M059J (cell line): ENCODE measurements around the gene TPRG1L. TPM values are rescaled to one million over a fixed set of nuclear protein-coding genes. Genes with fewer than 3 reads are reported as not detected.

Source experiments
- DNase-seq: peaks from one replicate; pipeline ENCODE4 v3.0.0-alpha.2; 2012; ENCODE audit warnings: low read depth
- total RNA-seq: library from RNA; depleted of rRNA; stranded (reverse); fragments of >200 nt; shearing (Covaris generic); gene quantifications from 2 replicates; pipeline ENCODE4 v1.2.3, GENCODE V29; 2014

Gene TPRG1L
- total RNA-seq, 1 experiment from 2014 or later, result 16.0 TPM

DNA sequence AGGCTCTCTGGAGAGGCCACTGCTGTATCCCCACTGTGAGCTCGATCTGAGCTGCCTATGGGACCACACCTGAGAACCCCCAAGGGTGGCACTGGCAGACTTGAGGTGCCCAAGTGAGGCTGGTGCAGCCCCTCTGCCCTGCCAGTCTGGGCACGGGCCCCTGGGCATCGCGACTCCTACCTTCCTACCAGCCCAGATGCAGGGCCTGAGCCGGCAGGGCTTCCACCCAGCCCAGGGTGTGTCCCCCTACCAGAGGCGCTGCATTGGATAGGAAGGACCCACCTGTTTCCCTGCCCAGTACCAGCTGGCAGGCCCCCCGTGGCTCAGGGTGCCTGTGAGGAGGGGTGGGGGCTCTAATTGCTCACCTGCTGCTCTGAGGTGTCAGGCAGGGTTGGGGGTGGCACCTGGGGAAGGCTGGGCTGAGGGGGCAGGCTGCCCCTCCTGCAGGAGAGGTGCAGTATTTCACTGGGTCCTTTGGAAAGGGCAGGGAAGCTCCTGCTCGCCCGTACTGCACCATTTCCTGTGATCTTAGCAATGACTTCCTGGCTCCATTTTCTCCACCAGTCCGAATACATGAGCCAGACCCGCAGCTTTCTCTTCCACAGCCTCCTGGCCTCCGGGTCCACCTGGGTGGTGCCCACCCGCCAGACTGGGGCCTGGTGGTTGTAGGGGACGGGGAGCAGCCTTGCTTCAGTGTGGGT is 39.3 kb downstream of the TPRG1L start:
- DNase-seq, result no peak

DNA sequence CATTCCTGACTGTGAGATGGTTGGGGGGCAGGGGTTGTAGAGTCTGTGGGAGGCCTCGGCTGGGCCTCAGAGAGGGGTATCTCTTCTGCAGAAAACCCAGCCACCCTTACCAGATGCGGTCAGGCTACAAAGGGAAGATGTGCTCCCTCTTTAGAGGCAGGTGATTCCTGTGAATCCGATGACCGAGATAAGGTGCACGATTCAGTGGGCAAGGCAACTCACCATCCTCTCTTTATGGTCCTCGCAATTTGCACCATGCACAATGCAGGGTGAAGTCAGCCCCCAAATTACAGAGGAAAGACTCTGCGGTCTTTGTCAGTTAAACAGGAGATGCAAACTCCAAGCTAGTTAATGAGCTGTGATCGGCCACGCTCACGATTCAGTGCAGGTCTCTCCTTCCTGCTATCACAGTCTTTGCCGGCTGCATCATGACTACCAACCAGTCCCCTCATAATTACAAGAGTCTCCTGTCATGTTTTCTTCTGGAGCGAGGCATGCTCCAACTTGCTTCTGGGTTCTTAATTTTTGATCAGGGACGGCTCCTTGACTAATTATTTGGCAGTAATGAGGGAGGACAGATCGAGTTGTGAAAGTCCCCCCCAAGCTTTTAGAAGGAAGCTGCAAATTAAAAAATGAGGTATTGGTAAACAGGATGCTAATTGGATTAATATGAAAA is 40.0 kb downstream of the TPRG1L start:
- no peak for DNase-seq

DNA sequence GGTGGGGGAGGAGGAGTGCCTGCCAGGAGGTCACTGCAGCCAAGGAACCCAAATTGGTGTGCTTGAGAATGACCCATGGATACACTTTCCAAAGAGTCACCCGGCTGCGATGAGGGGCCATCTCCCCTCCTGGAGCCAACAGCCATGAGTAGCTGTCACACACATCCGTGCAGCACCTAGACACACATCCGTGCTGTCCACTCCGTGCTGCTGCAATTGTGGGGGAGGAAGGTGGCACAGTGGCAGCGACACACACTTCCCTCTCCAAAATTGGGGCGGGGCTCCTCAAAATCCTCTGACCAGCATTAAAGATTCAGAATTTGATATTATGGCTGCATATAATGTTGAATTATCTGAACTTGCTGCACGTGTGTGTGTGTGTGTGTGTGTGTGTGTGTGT is 43.3 kb downstream of the TPRG1L start:
- DNase-seq, result no peak

DNA sequence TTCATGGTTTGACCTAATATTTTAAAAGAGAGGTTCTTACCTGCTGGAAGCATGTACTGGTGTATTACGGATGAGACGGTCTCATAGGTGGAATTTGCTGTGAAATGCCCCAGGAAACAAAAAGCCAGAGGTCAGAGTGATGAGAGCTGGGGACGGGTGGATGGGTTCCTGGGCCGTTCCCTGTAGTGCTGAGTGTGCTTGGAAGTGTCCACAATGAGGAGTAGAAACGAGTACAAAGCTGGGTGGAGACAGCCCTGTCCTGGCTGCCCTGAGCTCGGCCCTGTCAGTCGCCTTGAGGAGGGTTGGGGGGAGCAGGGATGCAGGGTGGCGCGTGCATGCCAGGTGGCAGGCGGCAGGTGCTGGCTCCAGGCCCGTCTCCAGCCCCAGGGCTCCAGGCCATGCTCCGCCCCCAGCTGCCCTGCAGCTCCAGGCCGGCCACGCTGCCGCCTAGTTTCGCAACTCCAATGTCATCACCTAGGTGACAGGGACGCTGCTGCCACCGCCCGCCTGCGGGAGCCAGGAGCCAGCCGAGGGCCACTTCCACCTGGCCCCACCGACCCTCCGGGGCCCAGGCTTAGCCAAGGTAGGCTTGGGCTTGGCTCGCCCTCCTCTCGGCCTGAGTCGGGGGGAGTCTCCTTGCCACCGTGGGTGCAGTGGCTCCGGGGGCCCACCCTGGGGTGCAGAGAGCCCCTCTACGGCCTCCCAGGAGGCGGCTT is 43.9 kb downstream of the TPRG1L start:
- DNase-seq, result peak; percentile 68

DNA sequence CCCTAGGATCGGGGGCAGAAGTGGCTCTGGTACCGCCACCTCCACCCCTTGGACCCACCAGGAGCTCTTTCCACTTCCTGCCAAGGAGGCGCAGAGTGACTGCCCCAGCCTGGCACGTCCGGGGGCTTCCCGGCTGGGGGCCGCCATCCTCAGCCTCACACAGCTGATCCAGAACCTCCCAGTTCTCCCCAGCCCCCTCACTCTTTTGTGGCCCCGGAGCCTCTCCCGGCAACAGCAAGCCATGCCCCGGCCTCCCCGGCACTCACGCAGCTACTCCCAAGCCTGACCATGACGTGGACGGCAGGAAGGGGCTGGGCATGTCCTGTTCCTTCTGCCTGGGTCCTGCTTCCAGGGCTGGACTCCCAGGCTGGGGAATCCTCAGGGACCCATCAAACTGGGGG is 44.6 kb downstream of the TPRG1L start:
- DNase-seq, result no peak

DNA sequence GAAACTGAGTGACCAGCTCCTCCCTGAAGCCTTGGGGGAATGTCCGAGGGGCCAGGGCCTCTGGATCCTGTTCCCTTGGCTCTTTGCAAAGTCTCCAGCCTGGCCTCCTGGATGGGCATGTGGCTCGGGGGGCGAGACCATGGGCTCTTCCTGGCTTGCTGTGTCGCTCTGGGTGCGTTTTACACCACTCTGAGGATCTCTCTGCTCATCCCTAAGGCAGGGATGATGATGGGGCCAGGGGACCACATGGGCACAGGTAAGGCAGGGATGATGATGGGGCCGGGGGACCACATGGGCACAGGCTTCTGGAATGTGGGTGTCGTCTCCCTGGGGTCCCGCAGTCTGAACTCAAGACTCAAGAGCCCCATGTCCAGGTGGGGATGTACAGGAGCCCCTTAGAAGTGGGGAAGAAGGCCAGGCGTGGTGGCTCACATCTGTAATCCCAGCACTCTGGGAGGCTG is 45.2 kb downstream of the TPRG1L start:
- no peak for DNase-seq

DNA sequence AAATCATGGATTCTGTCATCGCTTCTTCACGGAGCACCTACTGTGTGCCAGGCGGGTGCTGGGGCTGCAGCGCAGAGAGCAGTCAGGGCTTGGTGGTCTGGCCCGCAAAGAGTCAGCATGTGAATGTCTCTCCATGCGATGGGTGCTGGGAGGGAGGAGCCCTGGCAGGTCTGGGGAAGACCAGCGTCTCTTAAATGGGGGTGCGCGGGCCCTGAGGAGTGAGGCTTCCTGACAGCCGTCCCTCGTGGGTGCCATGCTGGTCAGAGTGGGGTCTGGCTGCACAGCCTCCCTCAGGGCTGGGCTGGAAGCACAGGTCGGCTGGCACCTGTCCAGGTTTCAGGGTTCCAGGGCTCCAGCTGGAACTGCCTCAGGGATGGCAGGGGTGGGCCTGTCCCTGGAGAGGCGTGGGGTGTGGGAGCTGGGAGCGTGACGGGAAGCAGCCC is 46.0 kb downstream of the TPRG1L start:
- DNase-seq, result no peak

DNA sequence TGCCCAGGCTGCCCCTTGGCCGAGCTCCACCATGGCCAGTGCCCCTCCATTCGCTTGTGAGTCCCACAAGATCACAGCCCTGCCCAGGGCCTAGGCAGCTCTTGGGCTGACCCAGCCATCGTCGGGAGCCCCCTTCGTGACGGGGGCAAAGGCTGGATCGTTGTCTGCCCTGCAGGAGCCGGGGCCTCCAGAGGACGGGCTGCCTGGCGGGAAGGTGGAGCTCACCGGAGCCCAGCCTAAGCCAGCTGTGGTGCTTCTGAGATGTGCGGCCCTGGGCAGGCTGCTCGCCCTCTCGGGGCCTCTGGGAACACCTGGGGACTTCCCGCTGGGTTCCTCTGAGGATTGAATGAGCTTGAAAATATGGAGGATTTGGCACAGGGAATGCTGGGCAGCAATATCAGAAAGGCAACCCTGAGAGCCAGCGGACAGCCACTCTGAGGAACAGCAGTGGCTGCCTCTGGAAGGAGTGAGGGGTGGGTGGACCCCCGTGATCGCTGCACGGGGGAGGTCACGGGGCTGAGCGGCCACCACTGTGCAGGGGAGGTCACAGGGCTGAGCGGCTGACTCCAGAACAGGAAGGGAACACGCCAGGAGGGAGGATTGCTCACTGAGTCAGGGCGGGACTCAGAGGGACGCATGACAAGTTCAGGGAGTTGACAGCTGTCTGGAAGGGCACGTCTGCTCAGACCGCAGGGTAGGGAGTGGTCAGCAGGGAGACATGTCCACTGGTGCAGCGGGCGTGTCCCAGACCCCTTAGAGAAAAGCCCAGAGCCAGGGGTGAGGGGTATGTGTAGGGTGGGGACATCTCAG is 46.8 kb downstream of the TPRG1L start:
- DNase-seq, result peak; percentile 47

DNA sequence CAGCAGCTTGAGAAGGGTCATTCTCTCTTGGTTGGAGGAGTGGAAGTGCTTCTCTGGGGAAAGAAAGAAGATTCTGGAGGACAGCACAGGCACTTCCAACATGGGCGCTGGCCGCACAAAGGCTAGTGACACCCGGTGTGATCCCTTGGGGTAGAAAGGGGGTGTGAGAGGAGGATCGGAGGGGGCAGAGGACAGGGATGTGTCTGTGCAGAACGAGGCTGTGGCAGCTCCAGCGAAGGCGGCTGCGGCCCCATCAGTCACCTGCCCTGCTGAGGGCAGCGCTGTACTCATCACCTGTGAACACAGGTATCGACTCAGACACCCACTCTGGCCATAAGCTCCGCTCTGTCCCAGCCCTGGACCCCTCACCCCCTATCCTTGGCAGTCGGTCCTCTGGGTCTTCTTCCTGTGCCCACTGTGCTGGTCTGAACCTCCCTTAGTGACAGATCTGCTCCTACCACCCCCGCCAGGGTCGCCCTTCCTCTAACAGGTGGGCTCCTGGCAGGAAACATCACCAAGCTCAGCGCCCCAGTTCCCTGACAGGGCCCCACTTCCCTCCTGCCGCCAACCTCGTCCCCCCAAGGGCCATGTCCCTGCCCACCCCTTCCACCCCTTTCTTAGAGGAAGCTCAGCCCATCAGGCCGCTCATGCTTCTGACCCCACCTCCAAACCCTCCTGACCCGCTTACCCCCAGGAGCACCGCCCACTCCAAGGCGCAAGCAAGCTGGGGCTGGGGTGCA is 47.6 kb downstream of the TPRG1L start:
- DNase-seq, result no peak

DNA sequence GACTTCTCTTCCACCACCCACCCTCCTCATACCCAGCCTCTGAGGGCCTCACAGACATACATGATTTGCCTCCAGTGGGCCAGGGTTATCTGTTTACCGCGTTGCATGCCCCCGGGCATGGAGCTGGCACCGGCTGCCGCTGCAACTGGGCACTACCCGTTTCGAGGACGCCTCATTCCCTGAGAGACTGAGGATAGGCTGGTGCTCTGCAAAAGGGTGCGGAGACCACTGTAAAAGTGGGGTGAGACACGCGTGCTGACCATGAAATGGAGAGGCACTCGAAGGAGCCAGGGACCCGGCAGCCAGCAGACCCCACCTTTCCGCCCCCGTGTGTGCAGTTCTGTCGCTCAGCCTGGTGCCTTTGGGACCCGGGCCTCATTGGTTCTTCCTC is 48.2 kb downstream of the TPRG1L start:
- no peak for DNase-seq

DNA sequence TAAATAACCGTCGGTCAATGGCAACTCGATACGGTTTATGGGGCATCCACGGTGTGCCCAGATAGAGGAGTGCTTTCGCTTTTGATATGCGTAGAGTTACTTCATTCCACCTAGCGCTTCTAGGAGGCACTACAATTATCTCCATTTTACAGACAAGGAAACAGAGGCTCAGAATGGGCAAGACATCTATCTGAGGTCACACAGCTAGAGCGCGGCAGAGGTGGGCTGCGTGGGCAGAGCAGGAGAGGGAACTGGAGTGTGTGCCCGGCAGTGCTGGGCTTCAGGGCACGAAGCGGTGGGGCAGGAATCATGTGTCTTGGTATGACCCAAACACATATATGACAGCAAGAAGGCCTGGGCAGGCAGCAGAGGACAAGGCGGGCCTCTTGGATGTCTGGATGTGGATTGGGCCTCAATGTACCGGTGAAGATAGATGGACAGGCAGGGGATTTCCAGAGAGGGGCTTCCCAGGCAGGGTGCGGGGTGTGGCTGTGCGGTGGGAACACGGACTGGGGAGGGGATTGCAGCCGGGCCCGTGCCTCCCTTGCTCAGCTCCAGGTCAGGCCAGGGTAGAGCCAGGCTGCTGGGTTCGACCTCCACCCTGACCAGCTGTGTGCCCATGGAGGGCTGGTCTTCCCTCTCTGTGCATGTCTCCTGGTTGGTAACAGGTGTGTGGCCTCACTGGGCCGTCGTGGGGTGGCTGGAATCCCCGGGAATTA is 48.7 kb downstream of the TPRG1L start:
- no peak for DNase-seq

DNA sequence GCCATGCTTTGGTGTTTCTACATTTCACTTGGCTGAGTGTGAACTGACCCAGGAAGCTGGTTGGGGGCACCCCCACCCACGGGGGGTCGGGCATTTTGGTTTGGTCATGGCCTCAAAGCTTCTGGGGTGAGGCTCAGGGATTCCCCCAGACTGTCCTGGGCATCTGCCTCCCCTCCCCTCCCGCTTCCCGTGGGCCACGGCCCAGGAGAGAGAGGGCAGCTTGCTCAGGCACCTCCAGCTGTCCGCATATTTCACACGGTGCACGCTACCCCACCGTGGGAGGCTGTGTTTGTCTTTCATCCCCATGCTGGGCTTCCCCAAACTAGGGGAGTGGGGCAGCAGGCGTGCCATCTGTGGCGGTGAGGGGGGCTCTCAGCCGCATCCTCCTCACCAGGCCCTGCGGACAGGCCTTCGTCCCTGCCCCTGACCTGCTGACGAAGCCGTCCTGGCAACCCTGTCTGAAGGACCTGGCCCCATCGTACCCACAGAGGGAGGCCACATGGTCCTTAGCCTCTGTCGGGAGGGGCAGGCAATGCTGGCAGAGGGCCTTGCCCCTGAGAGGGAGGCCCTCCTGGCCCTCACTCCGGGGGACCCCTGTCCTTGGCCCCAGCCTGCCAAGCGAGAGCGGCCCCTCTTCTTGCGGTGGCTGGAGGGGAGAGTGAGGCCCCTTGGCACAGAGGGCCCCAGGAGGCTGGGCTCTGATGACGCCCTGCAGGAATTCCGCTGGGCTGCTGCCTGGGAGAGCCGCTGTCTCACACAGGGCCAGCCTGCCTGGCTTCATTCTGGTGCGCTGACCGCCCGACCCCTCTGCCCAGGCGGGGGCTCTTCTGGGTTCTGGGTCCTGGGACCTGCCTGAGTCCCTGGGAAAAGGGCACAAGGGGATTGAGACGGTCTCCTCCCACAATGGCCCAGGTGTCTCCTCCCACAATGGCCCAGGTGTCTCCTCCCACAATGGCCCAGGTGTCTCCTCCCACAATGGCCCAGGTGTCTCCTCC is 49.6 kb downstream of the TPRG1L start:
- DNase-seq, result no peak

DNA sequence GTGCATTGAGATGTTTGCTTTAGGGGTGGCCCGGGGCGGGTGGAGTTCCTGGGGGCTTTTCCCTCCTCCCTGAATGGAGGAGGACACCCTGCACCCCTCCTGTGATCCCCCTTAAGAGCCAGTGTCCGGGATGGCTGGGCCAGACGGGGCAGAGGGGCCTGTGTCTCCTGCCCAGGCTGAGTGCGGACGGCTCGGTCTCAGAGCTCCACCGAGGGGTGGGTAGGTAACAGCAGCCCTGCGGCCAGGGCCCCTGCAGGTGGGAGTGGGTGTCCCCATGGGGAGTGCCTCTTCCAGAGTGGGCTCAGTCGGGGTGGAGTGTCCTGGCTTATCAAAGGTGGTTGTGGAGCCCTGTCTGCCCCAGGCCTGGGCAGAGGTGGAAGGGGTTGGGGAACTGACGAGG is 50.6 kb downstream of the TPRG1L start:
- no peak for DNase-seq

DNA sequence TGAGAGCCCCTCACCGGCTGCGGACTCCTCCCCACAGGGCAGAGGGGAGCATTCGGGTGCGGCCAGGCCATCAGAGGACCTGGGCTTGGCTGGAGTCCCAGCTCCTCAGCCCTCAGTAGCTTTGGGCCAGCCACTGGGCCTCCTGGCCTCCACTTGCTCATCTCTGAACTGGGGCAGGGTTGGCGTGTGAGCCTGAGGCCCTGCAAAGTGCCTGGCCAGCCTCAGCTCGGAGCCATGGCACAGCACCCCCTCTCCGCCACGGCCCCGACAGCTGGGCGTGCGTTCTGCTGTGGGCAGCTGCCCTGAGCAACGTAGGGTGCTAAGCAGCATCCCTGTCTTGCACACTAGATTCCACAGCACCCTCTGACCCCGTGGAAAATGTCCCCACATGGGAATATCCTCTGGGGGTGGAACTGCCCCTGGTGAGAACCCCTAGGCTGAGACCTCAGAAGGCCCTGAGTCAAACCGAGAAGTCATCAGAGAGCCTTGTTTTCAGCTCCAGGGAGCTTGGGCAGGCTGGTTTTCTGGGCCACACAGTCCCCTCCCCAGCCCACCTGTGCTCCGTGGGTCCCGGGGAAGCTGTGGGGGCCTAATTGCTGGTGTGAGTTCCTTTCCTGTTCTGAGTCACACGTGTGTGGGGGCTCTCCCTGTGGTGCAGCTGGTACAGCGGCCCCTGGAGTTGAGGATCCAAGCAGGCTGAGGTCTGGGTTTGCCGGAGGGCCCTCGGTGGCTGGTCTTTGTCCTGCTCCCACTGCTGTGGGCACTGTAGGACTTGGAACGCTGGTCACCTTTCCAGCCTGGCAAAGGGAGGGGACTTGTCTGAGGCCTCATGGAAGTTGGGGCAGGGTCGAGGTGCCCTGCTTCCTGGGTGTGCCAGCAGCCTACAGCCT is 52.0 kb downstream of the TPRG1L start:
- DNase-seq, result no peak

DNA sequence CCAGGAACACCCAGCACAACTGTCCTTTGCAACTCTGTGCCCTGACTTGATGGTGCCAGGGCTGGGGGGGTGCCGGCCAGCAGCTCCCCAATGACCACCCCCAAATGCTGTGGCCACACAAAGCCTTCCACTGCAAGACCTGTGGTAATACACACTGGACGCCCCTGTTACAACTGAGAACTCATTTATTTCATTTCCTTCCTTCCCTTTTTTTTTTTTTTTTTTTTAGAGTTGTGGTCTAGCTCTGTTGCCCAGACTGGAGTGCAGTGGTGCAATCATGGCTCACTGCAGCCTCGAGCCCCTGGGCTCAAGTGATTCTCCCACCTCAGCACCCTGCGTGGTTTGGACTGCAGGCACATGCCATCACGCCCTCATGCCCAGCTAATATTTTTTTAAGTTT is 52.7 kb downstream of the TPRG1L start:
- DNase-seq, result no peak

DNA sequence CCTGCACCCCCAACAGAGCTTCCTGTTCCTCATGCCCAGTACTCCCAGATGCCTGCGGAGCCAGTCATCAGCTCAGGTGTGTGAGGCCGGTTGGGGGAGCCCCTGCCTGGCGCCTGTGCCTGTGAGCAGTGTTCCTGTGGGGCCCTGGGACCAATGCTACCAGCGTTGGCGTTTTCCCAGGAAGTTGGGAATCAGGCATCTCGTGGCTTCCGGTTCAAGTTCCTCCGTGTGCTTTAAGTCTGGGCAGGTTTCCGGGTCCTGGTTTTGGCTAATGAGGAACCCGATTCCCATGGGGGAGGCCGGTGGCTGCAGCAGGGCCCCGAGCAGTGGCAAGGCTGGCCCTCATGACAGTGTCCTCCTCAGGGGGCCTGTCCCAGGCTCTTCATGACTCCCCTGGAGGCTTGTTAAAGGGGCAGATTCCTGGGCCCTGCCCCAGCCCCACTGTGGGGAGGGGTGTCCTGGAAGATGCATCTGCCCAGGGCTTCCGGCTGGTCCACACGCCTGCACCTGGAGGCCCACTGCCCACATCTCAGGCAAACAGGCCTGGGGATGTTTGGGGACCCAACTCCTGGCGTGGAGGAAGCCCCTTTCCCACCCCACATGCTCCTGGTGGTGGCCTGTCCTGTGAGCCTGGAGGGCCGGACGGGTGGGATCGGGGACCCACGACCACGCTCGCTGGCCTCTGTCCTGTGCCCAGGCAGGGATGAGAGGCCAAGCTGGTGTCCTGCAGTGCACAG is 53.7 kb downstream of the TPRG1L start:
- DNase-seq, result no peak

DNA sequence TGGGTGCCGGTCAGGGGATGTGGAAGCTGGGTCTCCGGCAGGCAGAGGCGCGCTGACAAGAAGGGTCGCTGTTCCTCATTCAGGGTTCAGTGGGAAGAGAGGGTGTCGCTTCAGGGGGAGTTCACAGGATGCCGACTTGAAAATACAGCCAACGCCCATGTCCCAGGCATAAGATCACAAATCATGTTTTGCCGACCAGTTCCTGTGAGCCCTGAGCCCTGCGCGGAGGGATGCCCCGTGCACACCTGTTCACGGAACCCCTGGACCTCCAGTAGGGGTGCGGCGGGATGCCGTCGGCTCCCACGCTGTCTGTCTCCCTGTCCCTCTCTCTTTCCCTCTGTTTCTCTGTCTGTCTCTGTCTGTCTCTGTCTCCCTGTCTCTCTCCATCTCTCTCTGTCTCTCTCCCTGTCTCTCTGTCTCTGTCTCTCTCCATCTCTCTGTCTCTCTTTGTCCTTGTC is 54.3 kb downstream of the TPRG1L start:
- no peak for DNase-seq
